IPS-NIHi7 (cell line): Measurements from ENCODE around the gene PPP1R3C.

Source experiments
- DNase-seq: peaks from one replicate; pipeline ENCODE4 v3.0.0; 2012; ENCODE audit warnings: mixed read lengths; ENCODE audit errors: extremely low spot score

Gene PPP1R3C

GRCh38 chr10:91632671-91633550, at the start of gene PPP1R3C:
Gene PPP1R3C, minus strand, starts transcription at chr10:91633071. Its CDS starts 102 bp downstream, at chr10:91632969.
- DNase-seq: peak; percentile 92

- DNase-seq: no peak
Measured at GRCh38 chr10:91681361-91682276, 48.7 kb upstream of the PPP1R3C start.

- no peak for DNase-seq
Measured at GRCh38 chr10:91680487-91680886, 47.6 kb upstream of the PPP1R3C start.

- DNase-seq: no peak
Measured at GRCh38 chr10:91679296-91679695, 46.4 kb upstream of the PPP1R3C start.

GRCh38 chr10:91677911-91678310, 45.0 kb upstream of the PPP1R3C start:
- DNase-seq: no peak

GRCh38 chr10:91672021-91672608, 39.2 kb upstream of the PPP1R3C start:
- DNase-seq: peak; percentile 43

- no peak for DNase-seq
Measured at GRCh38 chr10:91668913-91669312, 36.0 kb upstream of the PPP1R3C start.

- no peak for DNase-seq
Measured at GRCh38 chr10:91665842-91666241, 33.0 kb upstream of the PPP1R3C start.

- no peak for DNase-seq
Measured at GRCh38 chr10:91664426-91664825, 31.6 kb upstream of the PPP1R3C start.

GRCh38 chr10:91662993-91663392, 30.1 kb upstream of the PPP1R3C start:
- DNase-seq: no peak

GRCh38 chr10:91653219-91653870, 20.5 kb upstream of the PPP1R3C start:
- DNase-seq: no peak

- no peak for DNase-seq
Measured at GRCh38 chr10:91652364-91652763, 19.5 kb upstream of the PPP1R3C start.

GRCh38 chr10:91643700-91644099, 10.8 kb upstream of the PPP1R3C start:
- DNase-seq: no peak

GRCh38 chr10:91642831-91643692, 10.2 kb upstream of the PPP1R3C start:
- no peak for DNase-seq

- no peak for DNase-seq
Measured at GRCh38 chr10:91636892-91637291, 4.0 kb upstream of the PPP1R3C start.

GRCh38 chr10:91635401-91636400, 2.8 kb upstream of the PPP1R3C start:
- peak; percentile 69 for DNase-seq

GRCh38 chr10:91634898-91635297, 2.0 kb upstream of the PPP1R3C start:
- DNase-seq: no peak

- DNase-seq: no peak
Measured at GRCh38 chr10:91634246-91634645, 1.4 kb upstream of the PPP1R3C start.

- DNase-seq: no peak
Measured at GRCh38 chr10:91630625-91631024, 2.2 kb downstream of the PPP1R3C start.
